Heart right ventricle (tissue), 16 donors: ENCODE data around the gene MX1. TPM values are rescaled to one million over a fixed set of nuclear protein-coding genes. Genes with fewer than 3 reads are reported as not detected.

Experiments
- ATAC-seq, 8 donors: fragments of 200-7000 bp; cut with Tn5 transposase; one replicate each; pipeline ENCODE4 v1.9.1; 2020; ENCODE audit warnings: mild to moderate bottlenecking in 8 of 8, moderate library complexity in 8 of 8, moderate number of reproducible peaks in 1 of 8
- DNase-seq, 2 donors: peaks; one replicate each; pipeline ENCODE4 v3.0.0-alpha.2; 2020
- H3K27ac ChIP-seq, 10 donors: fragments of 200-600 bp; sonication (generic) in 2 of 10; one replicate each; pipeline versions ENCODE4 v1.5.0 to v1.8.0; 2020 to 2022; ENCODE audit warnings: mild to moderate bottlenecking in 3 of 10
- H3K27me3 ChIP-seq, 7 donors: fragments of 200-600 bp; one replicate each; pipeline ENCODE4 v1.8.0; 2021 to 2022; ENCODE audit warnings: mild to moderate bottlenecking in 2 of 7
- H3K36me3 ChIP-seq, 9 donors: fragments of 200-600 bp; sonication (generic) in 1 of 9; one replicate each; pipeline versions ENCODE4 v1.5.0 to v1.8.0; 2020 to 2022; ENCODE audit warnings: mild to moderate bottlenecking in 2 of 9
- H3K4me1 ChIP-seq, 9 donors: fragments of 200-600 bp; sonication (generic) in 1 of 9; one replicate each; pipeline versions ENCODE4 v1.5.0 to v1.8.0; 2020 to 2022; ENCODE audit warnings: mild to moderate bottlenecking in 4 of 9
- H3K4me3 ChIP-seq, 10 donors: fragments of 200-600 bp; sonication (generic) in 2 of 10; one replicate each; pipeline versions ENCODE4 v1.5.0 to v1.8.0; 2020 to 2022; ENCODE audit warnings: mild to moderate bottlenecking in 7 of 10, moderate library complexity in 2 of 10
- H3K9me3 ChIP-seq, 11 donors: fragments of 200-600 bp in 10 of 11; sonication (generic) in 2 of 11; one replicate each; pipeline versions ENCODE4 v1.5.0 to v1.8.0; 2013 to 2022; ENCODE audit warnings: mild to moderate bottlenecking in 2 of 11, control low read depth in 1 of 11, moderate library complexity in 1 of 11
- CTCF ChIP-seq, 9 donors: fragments of 200-600 bp; sonication (generic) in 2 of 9; IDR thresholded peaks; one replicate each; pipeline versions ENCODE4 v1.5.0 to v1.8.0; 2021 to 2022; ENCODE audit warnings: antibody characterized with exemption in 9 of 9, mild to moderate bottlenecking in 5 of 9, moderate library complexity in 1 of 9
- WGBS, 2 donors: extraction: QIAGEN DNeasy Blood & Tissue Kit; methylation state at CpG; one replicate each; pipeline ENCODE4 v1.1.7; 2013; ENCODE audit warnings: inconsistent platforms in 1 of 2; 5-methylcytosine and 5-hydroxymethylcytosine counted together
- intact Hi-C, 10 donors: fragments of 100-400 bp; cut with DNase I; formaldehyde crosslinking; loops; one replicate each; pipeline versions ENCODE4 v1.11.1 to v1.14.2; 2022
- polyA plus RNA-seq, 2 donors: library from polyadenylated mRNA; stranded (reverse); fragments of 200-250 nt; gene quantifications; one replicate each; pipeline ENCODE4 v1.2.3, GENCODE V29; 2013
- total RNA-seq, 10 donors: library from RNA; stranded (reverse); fragmentation: NEBNext Ultra II Directional in 3 of 10; extraction: Animal tissue kit (Norgen Biotek cat#: 25700) in 3 of 10; gene quantifications; one replicate each; pipeline versions ENCODE4 v1.2.1 to v1.2.4, GENCODE V29; 2021 to 2023
- donor health status: Arrhythmogenic right ventricular cardiomyopathy.
- donor health status: ischemic (EF 13 %, LVEDD 7.1; RV severe dilation, severe dysfunction).
- donor health status: healthy with polysubstance abuse.
- donor health status: DM: no; HTN: yes; CAD: no.
- donor health status: DM: no; HTN: no; CAD: no.
- donor health status: ischemic (EF 25% LVEDD 6.9; RV normal size, moderate dysfunction).
- donor health status: ischemic (EF 25% LVEDD 5.7; RV mildly dilated, moderate dysfunction).
- donor health status: healthy.
- donor health status: DM: yes; HTN: yes; CAD: no.
- donor health status: Ischemic cardiomyopathy.
- donor health status: ischemic (EF 35%, LVEDD 5.7; RV mildly dilated, moderate dysfunction).
- donor health status: nonischemic (EF 11% LVEDD 7.7; RV severe dilation, severe dysfunction).
- donor health status: DM: yes; HTN: yes; CAD: no.
- donor health status: PGD.
- donor health status: ischemic (EF 29% LVEDD 5.4; RV normal size, mild dysfunction).
- donor health status: nonischemic (EF 23%, LVEDD 6.1; RV moderate dilation, normal function).

The MX1 gene
- total and polyA plus RNA-seq, 12 donors, result 5.4 to 50.0 (median 18.1) TPM

- TF ChIP-seq CTCF (IDR thresholded peaks at IDR 0.05), result no peak
- H3K27ac ChIP-seq, result no peak overlapping the region
- H3K27me3 ChIP-seq, result no peaks in the 10 kb centered on the region
- 93 to 95% methylated on average over 3 of the region's 3 CpGs for WGBS, 2 donors
- no peak for ATAC-seq
- H3K4me1 ChIP-seq, result no peaks in the 10 kb centered on the region
- H3K4me3 ChIP-seq, result no peak overlapping the region
- H3K36me3 ChIP-seq, result peaks cover 0 to 100% (median 31%) of the 10 kb centered on the region in 9 donors
- no peak for DNase-seq
- H3K9me3 ChIP-seq, result no peaks in the 10 kb centered on the region
- intact Hi-C loops, result loop anchor here in 1 of 10 donors (5.0 kb wide), 1 partner anchor 160 kb away; no protein-coding TSS in a partner anchor
Observed at GRCh38 chr21:41447356-41447755, 21.3 kb downstream of the MX1 start.

DNA sequence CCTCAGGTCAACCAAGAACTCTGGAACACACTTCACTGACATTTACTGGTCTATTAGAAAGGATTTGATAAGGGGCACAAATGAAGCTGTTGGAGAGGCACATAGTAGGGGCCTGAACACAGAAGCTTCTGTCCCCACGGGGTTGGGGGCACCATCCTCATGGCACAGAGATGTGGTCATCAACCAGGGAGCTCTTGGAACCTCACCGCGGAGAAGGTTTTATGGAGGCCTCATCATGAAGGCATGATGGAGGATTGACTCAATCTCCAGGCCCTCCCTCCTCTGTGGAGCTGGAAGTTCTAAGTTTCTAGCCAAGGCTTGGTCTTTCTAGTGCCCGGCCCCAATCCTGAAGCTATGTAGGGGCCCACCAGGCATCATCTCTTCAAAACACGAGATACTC is 23.6 kb downstream of the MX1 start:
- Histone ChIP-seq H3K27me3 (no peaks in the 10 kb centered on the region), H3K4me3 (no peak overlapping the region), H3K27ac (no peak overlapping the region), H3K9me3 (no peaks in the 10 kb centered on the region), H3K36me3 (peaks cover 0 to 100% (median 26%) of the 10 kb centered on the region in 9 donors), H3K4me1 (no peaks in the 10 kb centered on the region)
- intact Hi-C loops, result loop anchor here in 1 of 10 donors (5.0 kb wide), 1 partner anchor 162 kb away; no protein-coding TSS in a partner anchor
- DNase-seq (no peak), ATAC-seq (no peak)
- TF ChIP-seq CTCF (IDR thresholded peaks at IDR 0.05), result no peak
- WGBS, 2 donors, result 74 to 88% methylated on average over 5 of the region's 5 CpGs

DNA sequence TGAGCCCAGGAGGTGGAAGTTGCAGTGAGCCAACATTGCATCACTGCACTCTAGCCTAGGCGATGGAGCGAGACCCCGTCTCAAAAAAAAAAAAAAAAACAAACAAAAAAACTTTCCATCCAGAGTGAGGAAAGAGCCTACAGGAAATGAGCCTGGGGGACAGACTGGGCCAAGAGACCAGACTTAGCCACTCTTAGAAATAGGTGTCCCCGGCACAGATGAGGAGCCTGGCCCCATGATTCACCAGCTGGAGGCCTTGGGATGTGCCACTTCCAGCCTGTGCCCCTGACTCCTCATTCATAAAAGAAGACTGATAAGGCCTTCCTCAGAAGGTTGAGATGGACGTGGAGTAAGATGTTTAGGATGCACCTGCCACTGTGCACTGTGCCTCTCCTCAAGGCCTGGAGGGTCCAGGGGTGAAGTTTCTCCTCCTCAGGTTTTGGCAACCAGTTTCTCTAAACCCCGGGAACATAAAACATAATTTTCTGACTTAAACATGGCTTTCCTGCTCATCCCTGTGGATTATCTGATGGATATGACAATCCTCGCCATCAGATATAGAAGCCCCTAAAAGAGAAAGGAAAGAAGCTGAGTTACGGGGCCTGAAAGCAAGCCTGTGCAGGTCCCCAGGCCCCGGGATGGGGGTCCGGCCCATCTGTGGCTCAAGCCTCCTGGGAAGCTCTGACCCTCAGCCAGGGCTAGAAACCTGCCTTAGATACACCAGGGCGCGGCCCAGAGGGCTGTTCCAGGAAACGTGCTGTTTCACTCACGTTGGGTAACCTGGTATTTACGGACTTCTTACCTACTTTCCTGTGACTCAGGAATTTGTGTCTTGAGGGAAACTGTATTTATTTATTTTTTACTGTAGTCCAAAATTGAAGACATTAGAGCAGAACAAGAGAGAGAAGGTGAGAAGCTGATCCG is 26.0 kb downstream of the MX1 start:
- no peaks in the 10 kb centered on the region for H3K4me1 ChIP-seq
- H3K27me3 ChIP-seq, result no peaks in the 10 kb centered on the region
- 88 to 89% methylated on average over 16 of the region's 16 CpGs for WGBS, 2 donors
- intact Hi-C loops, result no loop called here
- H3K36me3 ChIP-seq, result peaks cover 0 to 100% (median 24%) of the 10 kb centered on the region in 9 donors
- DNase-seq (no peak), ATAC-seq (no peak)
- H3K4me3 ChIP-seq, result no peak overlapping the region
- no peaks in the 10 kb centered on the region for H3K9me3 ChIP-seq
- H3K27ac ChIP-seq, result no peak overlapping the region
- no peak for TF ChIP-seq CTCF (IDR thresholded peaks at IDR 0.05)

- WGBS, 2 donors, result 73 to 84% methylated on average over 3 of the region's 3 CpGs
- Histone ChIP-seq H3K27me3 (no peaks in the 10 kb centered on the region), H3K9me3 (no peaks in the 10 kb centered on the region), H3K36me3 (peaks cover 0 to 98% (median 24%) of the 10 kb centered on the region in 9 donors), H3K4me3 (no peak overlapping the region), H3K4me1 (no peaks in the 10 kb centered on the region), H3K27ac (no peak overlapping the region)
- ATAC-seq (no peak), DNase-seq (no peak)
- intact Hi-C loops, result no loop called here
- no peak for TF ChIP-seq CTCF (IDR thresholded peaks at IDR 0.05)
Observed at GRCh38 chr21:41453198-41453597, 27.2 kb downstream of the MX1 start.
